Nephron progenitor cell (in vitro differentiated cells): ENCODE measurements around the gene RETN.

Experiments used
- DNase-seq: peaks from one replicate; pipeline ENCODE4 v3.0.0; 2021
- H3K27ac Mint-ChIP-seq: 2 replicates; pipeline ENCODE4 v1.8.0; 2021; ENCODE audit warnings: mild to moderate bottlenecking, moderate library complexity, mixed read lengths
- H3K27me3 Mint-ChIP-seq: 2 replicates; pipeline ENCODE4 v1.8.0; 2021; ENCODE audit warnings: mild to moderate bottlenecking, low read depth, mixed read lengths; ENCODE audit not compliant: poor library complexity
- H3K36me3 Mint-ChIP-seq: 2 replicates; pipeline ENCODE4 v1.8.0; 2021; ENCODE audit warnings: low read depth, mixed read lengths
- H3K4me1 Mint-ChIP-seq: 2 replicates; pipeline ENCODE4 v1.8.0; 2021; ENCODE audit warnings: mixed read lengths
- H3K4me3 Mint-ChIP-seq: 2 replicates; pipeline ENCODE4 v1.8.0; 2021; ENCODE audit warnings: mild to moderate bottlenecking, moderate library complexity, mixed read lengths
- H3K9me3 Mint-ChIP-seq: 2 replicates; pipeline ENCODE4 v1.8.0; 2021; ENCODE audit warnings: mild to moderate bottlenecking, moderate library complexity, mixed read lengths
- CTCF ChIP-seq: fragments of 200-600 bp; sonication (generic); IDR thresholded peaks from 2 replicates; pipeline ENCODE4 v1.5.0; 2021; ENCODE audit warnings: antibody characterized with exemption

Gene RETN

GRCh38 chr19:7645656-7646425, 23.0 kb upstream of the RETN start:
- Mint-ChIP-seq H3K9me3 (no peaks in the 10 kb centered on the region), H3K4me3 (no peak overlapping the region), H3K36me3 (no peaks in the 10 kb centered on the region), H3K27ac (peak overlapping the region; percentile 28), H3K4me1 (no peaks in the 10 kb centered on the region), H3K27me3 (peaks cover 12% of the 10 kb centered on the region)
- TF ChIP-seq CTCF = no peak
- no peak for DNase-seq

- H3K27me3 Mint-ChIP-seq = peaks cover 17% of the 10 kb centered on the region
- no peak for DNase-seq
- no peak overlapping the region for H3K4me3 Mint-ChIP-seq
- no peaks in the 10 kb centered on the region for H3K9me3 Mint-ChIP-seq
- H3K36me3 Mint-ChIP-seq = no peaks in the 10 kb centered on the region
- no peak overlapping the region for H3K27ac Mint-ChIP-seq
- H3K4me1 Mint-ChIP-seq = no peaks in the 10 kb centered on the region
- no peak for TF ChIP-seq CTCF
Observed at GRCh38 chr19:7646426-7646700, 22.5 kb upstream of the RETN start.

GRCh38 chr19:7647156-7647555, 21.7 kb upstream of the RETN start:
- Mint-ChIP-seq H3K4me3 (no peak overlapping the region), H3K36me3 (no peaks in the 10 kb centered on the region), H3K27ac (no peak overlapping the region), H3K27me3 (peaks cover 23% of the 10 kb centered on the region), H3K9me3 (no peaks in the 10 kb centered on the region), H3K4me1 (peaks cover 3% of the 10 kb centered on the region)
- TF ChIP-seq CTCF = no peak
- no peak for DNase-seq

GRCh38 chr19:7648265-7649014, 20.4 kb upstream of the RETN start:
- peaks cover 13% of the 10 kb centered on the region for H3K4me1 Mint-ChIP-seq
- DNase-seq = no peak
- TF ChIP-seq CTCF = no peak

GRCh38 chr19:7650148-7650547, 18.7 kb upstream of the RETN start:
- Mint-ChIP-seq H3K27me3 (peaks cover 33% of the 10 kb centered on the region), H3K36me3 (no peaks in the 10 kb centered on the region), H3K9me3 (no peaks in the 10 kb centered on the region)

More at GRCh38 chr19:7648265-7649014, 20.4 kb upstream of the RETN start:
- Mint-ChIP-seq H3K4me3 (no peak overlapping the region), H3K27ac (no peak overlapping the region), H3K9me3 (no peaks in the 10 kb centered on the region), H3K27me3 (peaks cover 24% of the 10 kb centered on the region), H3K36me3 (no peaks in the 10 kb centered on the region)

More at GRCh38 chr19:7650148-7650547, 18.7 kb upstream of the RETN start:
- Mint-ChIP-seq H3K4me3 (no peak overlapping the region), H3K4me1 (peaks cover 13% of the 10 kb centered on the region), H3K27ac (no peak overlapping the region)
- no peak for TF ChIP-seq CTCF
- no peak for DNase-seq
